ENCODE data around the gene ATOH7.
"Not testable (repeated sequence)": the region's sequence is repeated elsewhere in the genome, so short reads cannot be mapped to it uniquely, and the experiment has no call there.

ATOH7 gene

GRCh38 chr10:68231817-68232251, at the start of gene ATOH7:
TSS of gene ATOH7 (minus strand) at chr10:68232113. CDS start at chr10:68231677, 436 bp downstream.
- no peak for DNase-seq

- DNase-seq = no peak
Observed at GRCh38 chr10:68280758-68281157, 48.8 kb upstream of the ATOH7 start.

- DNase-seq = not testable (repeated sequence)
Observed at GRCh38 chr10:68278906-68279753, 47.2 kb upstream of the ATOH7 start.

GRCh38 chr10:68277814-68278213, 45.9 kb upstream of the ATOH7 start:
- DNase-seq = not testable (repeated sequence)

GRCh38 chr10:68276224-68276623, 44.3 kb upstream of the ATOH7 start:
- no peak for DNase-seq

GRCh38 chr10:68275600-68276126, 43.8 kb upstream of the ATOH7 start:
- DNase-seq = no peak

- DNase-seq = no peak
Observed at GRCh38 chr10:68272833-68273232, 40.9 kb upstream of the ATOH7 start.

- no peak for DNase-seq
Observed at GRCh38 chr10:68271196-68271882, 39.4 kb upstream of the ATOH7 start.

GRCh38 chr10:68269562-68270290, 37.8 kb upstream of the ATOH7 start:
- DNase-seq = no peak

GRCh38 chr10:68261132-68261856, 29.4 kb upstream of the ATOH7 start:
- no peak for DNase-seq

- DNase-seq = no peak
Observed at GRCh38 chr10:68253346-68253745, 21.4 kb upstream of the ATOH7 start.

GRCh38 chr10:68251625-68252495, 19.9 kb upstream of the ATOH7 start:
- DNase-seq = no peak

- DNase-seq = no peak
Observed at GRCh38 chr10:68251151-68251550, 19.2 kb upstream of the ATOH7 start.

- DNase-seq = no peak
Observed at GRCh38 chr10:68249297-68249696, 17.4 kb upstream of the ATOH7 start.

GRCh38 chr10:68247931-68248330, 16.0 kb upstream of the ATOH7 start:
- no peak for DNase-seq

- DNase-seq = not testable (repeated sequence)
Observed at GRCh38 chr10:68246397-68246796, 14.5 kb upstream of the ATOH7 start.

GRCh38 chr10:68242051-68242450, 10.1 kb upstream of the ATOH7 start:
- no peak for DNase-seq

GRCh38 chr10:68239596-68240150, 7.8 kb upstream of the ATOH7 start:
- no peak for DNase-seq

- DNase-seq = no peak
Observed at GRCh38 chr10:68239069-68239468, 7.2 kb upstream of the ATOH7 start.

GRCh38 chr10:68238371-68238770, 6.5 kb upstream of the ATOH7 start:
- no peak for DNase-seq

GRCh38 chr10:68237173-68237572, 5.3 kb upstream of the ATOH7 start:
- DNase-seq = no peak

Data from GOT3 (cell line).